Measurements from ENCODE around the gene CX3CR1. TPM values are rescaled to one million over a fixed set of nuclear protein-coding genes. Genes with fewer than 3 reads are reported as not detected.

Gene CX3CR1
- total RNA-seq, 1 donor from 2014 or later = not detected

DNA sequence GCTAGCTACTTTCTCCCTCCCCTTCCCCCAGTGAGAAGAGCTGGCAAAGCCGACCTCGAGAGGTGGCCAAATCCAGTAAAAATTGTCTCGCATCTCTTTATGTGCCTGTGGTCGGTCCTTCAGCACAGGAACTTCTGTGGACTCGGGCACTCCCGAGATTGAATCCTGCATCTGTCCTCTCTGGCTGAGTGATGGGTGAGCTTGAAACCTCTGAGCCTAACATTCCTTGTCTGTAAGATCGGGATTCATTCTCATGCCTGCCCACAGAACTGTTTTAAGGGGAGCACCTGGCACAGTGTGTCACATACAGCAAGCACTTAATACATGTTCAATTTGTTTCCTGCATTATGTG, 11.3 kb downstream of the CX3CR1 start:
- Mint-ChIP-seq H3K36me3 (ENCODE audit: insufficient read depth) (no peaks in the 10 kb centered on the region), H3K4me3 (ENCODE audit: low read depth) (no peak overlapping the region), H3K27me3 (peaks cover 16% of the 10 kb centered on the region), H3K4me1 (ENCODE audit: low read depth) (no peaks in the 10 kb centered on the region), H3K27ac (no peak overlapping the region), H3K9me3 (ENCODE audit: low read depth) (no peaks in the 10 kb centered on the region)
- DNase-seq (ENCODE audit: low spot score, unreplicated experiment) = no peak
- no peak for TF ChIP-seq CTCF (IDR thresholded peaks at IDR 0.05; ENCODE audit: unreplicated experiment)

DNA sequence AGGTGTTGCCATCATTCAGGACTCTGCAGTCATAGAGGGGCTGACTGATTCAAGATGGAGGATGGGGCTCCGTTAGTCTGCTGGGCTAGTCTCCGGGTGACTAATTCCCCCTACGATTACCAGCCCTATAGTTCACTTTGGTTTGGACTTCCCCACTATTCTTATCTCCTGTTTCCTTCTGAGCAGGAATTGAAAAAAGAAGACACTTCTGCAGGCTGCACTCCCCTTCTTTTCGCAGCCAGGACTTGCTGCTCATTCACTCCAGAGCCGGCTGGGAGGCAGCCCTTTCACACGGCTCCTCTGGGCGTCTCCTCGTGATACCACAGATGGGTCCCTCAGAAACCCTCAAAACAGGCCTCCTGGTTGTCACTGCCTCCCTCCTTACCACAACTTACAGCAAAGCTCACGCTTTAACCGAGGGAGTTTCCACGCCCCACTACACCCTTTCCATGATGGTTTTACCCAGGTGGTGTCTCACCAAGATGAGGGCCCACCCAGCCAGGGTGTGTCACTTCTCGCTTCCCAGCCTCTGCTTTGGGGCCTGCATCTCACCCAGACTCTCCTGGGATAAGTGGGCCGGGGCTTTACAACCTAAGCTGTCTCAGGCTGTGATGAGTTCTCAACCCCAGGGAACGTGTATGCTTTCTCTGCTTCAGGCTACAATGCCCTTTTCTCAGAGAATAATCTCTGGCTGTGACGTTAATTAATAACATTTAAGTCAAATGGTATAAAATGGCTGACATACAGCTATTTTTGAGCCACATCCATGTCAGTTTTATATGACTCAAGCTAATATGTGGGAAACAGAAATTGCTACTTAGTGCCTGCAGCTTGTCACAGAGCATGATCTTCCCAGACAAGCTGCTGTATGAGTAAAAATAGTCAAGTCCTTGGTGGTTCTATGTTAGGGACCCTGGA, 11.9 kb downstream of the CX3CR1 start:
- Mint-ChIP-seq H3K4me1 (ENCODE audit: low read depth) (no peaks in the 10 kb centered on the region), H3K9me3 (ENCODE audit: low read depth) (no peaks in the 10 kb centered on the region), H3K27ac (no peak overlapping the region), H3K36me3 (ENCODE audit: insufficient read depth) (no peaks in the 10 kb centered on the region), H3K4me3 (ENCODE audit: low read depth) (no peak overlapping the region), H3K27me3 (peaks cover 22% of the 10 kb centered on the region)
- no peak for DNase-seq (ENCODE audit: low spot score, unreplicated experiment)
- no peak for TF ChIP-seq CTCF (IDR thresholded peaks at IDR 0.05; ENCODE audit: unreplicated experiment)

- no peaks in the 10 kb centered on the region for H3K4me1 Mint-ChIP-seq (ENCODE audit: low read depth)
- H3K4me3 Mint-ChIP-seq (ENCODE audit: low read depth) = no peak overlapping the region
- no peak for TF ChIP-seq CTCF (IDR thresholded peaks at IDR 0.05; ENCODE audit: unreplicated experiment)
- H3K27ac Mint-ChIP-seq = no peak overlapping the region
- no peaks in the 10 kb centered on the region for H3K36me3 Mint-ChIP-seq (ENCODE audit: insufficient read depth)
- no peaks in the 10 kb centered on the region for H3K9me3 Mint-ChIP-seq (ENCODE audit: low read depth)
- no peak for DNase-seq (ENCODE audit: low spot score, unreplicated experiment)
- peaks cover 39% of the 10 kb centered on the region for H3K27me3 Mint-ChIP-seq
Observed at GRCh38 chr3:39264053-39264452, 15.8 kb downstream of the CX3CR1 start.

DNA sequence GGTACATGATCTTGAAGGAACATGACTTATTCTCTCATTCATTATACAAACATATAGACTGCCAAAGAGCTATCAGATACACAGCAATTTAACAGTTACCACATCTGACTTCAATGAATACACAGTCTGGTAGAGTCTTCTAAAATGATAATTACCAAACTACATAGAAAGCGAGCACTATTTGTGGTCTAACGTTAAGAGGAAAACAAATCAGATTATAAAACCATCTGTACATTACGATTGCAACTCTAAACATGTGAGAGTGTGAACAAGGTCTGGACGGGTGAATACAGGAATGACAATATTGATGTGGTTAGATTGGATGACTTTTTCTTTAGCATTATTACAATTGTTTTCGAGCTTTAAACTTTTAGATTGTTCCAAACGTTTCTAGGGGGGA, 16.3 kb downstream of the CX3CR1 start:
- Mint-ChIP-seq H3K4me3 (ENCODE audit: low read depth) (no peak overlapping the region), H3K36me3 (ENCODE audit: insufficient read depth) (no peaks in the 10 kb centered on the region), H3K4me1 (ENCODE audit: low read depth) (no peaks in the 10 kb centered on the region), H3K27me3 (peaks cover 42% of the 10 kb centered on the region), H3K9me3 (ENCODE audit: low read depth) (no peaks in the 10 kb centered on the region), H3K27ac (no peak overlapping the region)
- no peak for TF ChIP-seq CTCF (IDR thresholded peaks at IDR 0.05; ENCODE audit: unreplicated experiment)
- no peak for DNase-seq (ENCODE audit: low spot score, unreplicated experiment)

GRCh38 chr3:39262846-39263245, 17.0 kb downstream of the CX3CR1 start:
- no peak for DNase-seq (ENCODE audit: low spot score, unreplicated experiment)
- Mint-ChIP-seq H3K36me3 (ENCODE audit: insufficient read depth) (no peaks in the 10 kb centered on the region), H3K4me1 (ENCODE audit: low read depth) (no peaks in the 10 kb centered on the region), H3K27me3 (peaks cover 46% of the 10 kb centered on the region), H3K9me3 (ENCODE audit: low read depth) (no peaks in the 10 kb centered on the region), H3K27ac (no peak overlapping the region), H3K4me3 (ENCODE audit: low read depth) (no peak overlapping the region)
- no peak for TF ChIP-seq CTCF (IDR thresholded peaks at IDR 0.05; ENCODE audit: unreplicated experiment)
